ENCODE results near the gene NAA80. TPM values are rescaled to one million over a fixed set of nuclear protein-coding genes. Genes with fewer than 3 reads are reported as not detected.
A peak's percentile ranks its signal among the peaks of the same experiment; 100 is the strongest.

The NAA80 gene
- total RNA-seq, 2 donors from 2014 or later: 4.4 to 11.2 TPM

DNA sequence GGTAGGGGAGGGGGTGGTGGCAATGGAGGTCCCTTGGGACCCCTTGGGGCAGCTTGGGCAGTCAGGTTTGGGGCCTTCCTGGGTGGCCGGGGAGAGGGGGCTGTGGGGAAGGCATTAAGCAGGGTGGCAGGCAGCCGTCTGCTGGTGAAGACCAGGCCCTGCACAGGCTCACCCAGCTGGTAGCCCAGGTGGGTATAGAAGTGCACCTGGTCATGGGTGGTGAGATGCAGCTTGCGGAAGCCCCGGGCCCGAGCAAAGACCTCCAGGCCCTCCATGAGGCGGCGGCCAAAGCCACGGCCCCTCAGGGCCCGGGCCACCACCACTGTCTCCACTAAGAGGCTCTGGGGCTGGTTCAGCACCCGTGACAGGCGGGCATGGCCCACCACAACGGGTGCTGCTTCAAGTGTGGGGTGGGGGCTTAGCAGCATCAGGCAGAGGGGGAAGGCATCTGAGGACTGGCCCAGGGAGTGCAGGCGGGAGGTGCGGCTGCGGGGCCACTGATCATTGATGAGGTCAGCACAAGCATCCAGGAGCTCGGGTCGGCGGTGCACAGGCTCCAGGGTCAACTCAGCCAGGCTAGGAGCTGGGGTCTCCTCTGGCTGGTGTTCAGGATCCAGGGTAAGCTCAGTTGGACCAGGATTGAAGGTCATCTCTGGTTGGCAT, 2.4 kb downstream of the NAA80 start:
- WGBS, 2 donors: 90 to 95% methylated on average over 11 of the region's 18 CpGs
- no peaks in the 10 kb centered on the region for H3K36me3 ChIP-seq (replicated peaks in 1 of 2; ENCODE audit: insufficient read depth in 1 of 2, low read depth in 2 of 2)

DNA sequence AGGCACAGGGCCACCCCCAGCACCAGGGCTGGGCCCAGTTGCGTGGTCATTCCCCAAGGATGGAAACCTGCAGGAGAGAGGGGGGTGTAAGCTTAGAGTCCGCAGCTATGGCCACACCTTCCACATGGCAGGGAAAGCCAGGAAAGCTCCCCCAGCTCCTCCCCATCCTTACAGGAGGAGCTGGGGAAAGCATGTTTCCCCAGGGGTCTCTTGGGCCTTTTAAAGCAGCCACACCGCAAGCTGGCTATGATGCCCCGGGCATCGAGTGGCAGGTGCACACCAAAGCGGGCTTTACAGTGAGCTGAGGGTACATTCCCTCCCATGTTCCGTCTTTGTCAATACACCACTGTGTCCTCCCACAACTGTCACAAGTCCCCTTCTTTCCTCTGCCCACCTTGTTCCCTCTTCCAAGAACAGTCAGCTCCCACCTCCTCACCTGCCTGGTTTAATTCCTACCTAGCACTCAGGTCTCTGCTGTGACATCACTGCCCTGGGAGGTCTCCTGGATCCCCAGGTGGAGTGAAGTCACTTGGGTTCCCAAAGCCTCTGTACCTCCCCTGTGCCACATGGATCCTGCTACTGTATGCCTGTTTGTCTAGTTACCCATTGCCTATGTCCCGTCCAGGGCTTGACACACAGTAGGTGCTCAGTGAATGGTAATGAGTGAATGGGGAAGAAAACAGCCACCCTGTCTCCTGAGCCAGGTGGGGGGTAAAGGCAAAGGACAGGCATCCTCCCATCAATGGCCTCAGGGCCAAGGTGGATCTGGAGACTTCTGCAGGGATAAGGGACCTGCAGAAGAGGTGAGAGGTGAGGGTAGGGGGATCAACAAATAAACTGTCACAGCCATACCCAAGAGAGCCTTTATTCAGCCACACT, 3.4 kb downstream of the NAA80 start:
- H3K4me3 ChIP-seq: no peak overlapping the region

More for the DNA sequence above, 2.4 kb downstream of the NAA80 start:
- Histone ChIP-seq H3K9me3 (no peaks in the 10 kb centered on the region), H3K4me3 (no peak overlapping the region), H3K27me3 (no peaks in the 10 kb centered on the region), H3K27ac (no peak overlapping the region), H3K4me1 (peaks cover 51% of the 10 kb centered on the region)
- TF ChIP-seq, protein P1, sequence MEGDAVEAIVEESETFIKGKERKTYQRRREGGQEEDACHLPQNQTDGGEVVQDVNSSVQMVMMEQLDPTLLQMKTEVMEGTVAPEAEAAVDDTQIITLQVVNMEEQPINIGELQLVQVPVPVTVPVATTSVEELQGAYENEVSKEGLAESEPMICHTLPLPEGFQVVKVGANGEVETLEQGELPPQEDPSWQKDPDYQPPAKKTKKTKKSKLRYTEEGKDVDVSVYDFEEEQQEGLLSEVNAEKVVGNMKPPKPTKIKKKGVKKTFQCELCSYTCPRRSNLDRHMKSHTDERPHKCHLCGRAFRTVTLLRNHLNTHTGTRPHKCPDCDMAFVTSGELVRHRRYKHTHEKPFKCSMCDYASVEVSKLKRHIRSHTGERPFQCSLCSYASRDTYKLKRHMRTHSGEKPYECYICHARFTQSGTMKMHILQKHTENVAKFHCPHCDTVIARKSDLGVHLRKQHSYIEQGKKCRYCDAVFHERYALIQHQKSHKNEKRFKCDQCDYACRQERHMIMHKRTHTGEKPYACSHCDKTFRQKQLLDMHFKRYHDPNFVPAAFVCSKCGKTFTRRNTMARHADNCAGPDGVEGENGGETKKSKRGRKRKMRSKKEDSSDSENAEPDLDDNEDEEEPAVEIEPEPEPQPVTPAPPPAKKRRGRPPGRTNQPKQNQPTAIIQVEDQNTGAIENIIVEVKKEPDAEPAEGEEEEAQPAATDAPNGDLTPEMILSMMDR (IDR thresholded peaks at IDR 0.05): no peak
- no peak for TF ChIP-seq POLR2A (IDR thresholded peaks at IDR 0.05)
- ATAC-seq (no peak), DNase-seq (peak in 1 of 4 donors; percentile 4)
- intact Hi-C loops (cut with DNase I): no loop called here

DNA sequence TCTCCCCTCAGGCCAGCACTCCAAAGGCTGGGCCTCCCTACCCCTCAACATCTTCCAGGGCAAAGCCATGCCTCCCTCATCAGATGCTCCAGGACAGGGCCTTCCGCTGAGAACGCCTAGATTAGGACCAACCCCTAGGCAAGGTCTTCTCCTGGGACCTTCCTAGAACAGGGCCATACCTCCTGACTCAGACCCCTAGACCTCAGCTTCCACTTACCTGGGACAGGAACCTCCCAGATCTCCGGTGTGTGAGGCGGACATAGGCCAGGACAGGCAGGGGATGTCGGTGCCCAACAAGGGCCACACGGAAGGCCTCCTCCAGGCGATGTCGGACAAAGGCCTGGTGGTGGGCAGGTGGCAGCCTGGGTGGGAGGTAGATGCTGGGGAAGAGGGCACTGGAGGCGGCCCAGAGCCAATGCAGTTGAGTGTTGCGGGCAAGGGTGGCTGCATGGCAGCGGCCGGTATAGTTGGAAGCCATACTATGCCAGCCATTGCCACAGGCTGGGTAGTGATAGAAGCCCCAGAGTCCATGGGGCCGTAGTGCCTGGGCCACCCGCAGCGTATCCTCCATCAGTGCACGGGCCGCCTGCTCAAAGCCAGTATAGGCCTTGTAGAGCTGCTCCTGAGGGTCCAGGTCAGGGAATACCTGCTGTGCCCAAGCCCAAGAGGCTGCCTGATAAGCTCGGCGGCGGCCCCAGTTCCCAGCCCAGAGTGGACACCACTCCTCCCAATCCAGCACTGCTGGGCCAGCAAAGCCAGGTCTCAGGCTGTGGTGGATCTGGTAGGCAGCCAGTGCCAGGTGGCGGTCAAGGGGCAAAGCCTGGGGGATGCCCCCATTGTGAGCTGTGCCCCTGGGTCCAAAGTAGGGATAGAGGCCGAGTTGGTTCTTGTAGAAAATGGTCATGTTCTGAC, 4.5 kb downstream of the NAA80 start:
- peaks cover 48% of the 10 kb centered on the region for H3K4me1 ChIP-seq
- no peak overlapping the region for H3K4me3 ChIP-seq
- H3K9me3 ChIP-seq: no peaks in the 10 kb centered on the region
- DNase-seq (no peak), ATAC-seq (no peak)
- peaks cover 0 to 4% of the 10 kb centered on the region in 2 donors for H3K36me3 ChIP-seq (replicated peaks in 1 of 2; ENCODE audit: insufficient read depth in 1 of 2, low read depth in 2 of 2)
- H3K27me3 ChIP-seq: no peaks in the 10 kb centered on the region
- WGBS, 2 donors: 91% methylated on average over 10 to 22 of the region's 22 CpGs
- TF ChIP-seq, protein P1 (IDR thresholded peaks at IDR 0.05): no peak
- peak in 1 of 3 donors; percentile 12 for TF ChIP-seq POLR2A (IDR thresholded peaks at IDR 0.05)
- H3K27ac ChIP-seq: no peak overlapping the region
- intact Hi-C loops (cut with DNase I): no loop called here

More for the DNA sequence above, 3.4 kb downstream of the NAA80 start:
- H3K4me1 ChIP-seq: peaks cover 53% of the 10 kb centered on the region
- no peaks in the 10 kb centered on the region for H3K9me3 ChIP-seq
- H3K36me3 ChIP-seq (replicated peaks in 1 of 2; ENCODE audit: insufficient read depth in 1 of 2, low read depth in 2 of 2): no peaks in the 10 kb centered on the region
- DNase-seq (no peak), ATAC-seq (no peak)
- 90 to 91% methylated on average over 6 to 8 of the region's 8 CpGs for WGBS, 2 donors
- no peak overlapping the region for H3K27ac ChIP-seq
- intact Hi-C loops (cut with DNase I): no loop called here
- no peak for TF ChIP-seq POLR2A (IDR thresholded peaks at IDR 0.05)
- TF ChIP-seq, protein P1 (IDR thresholded peaks at IDR 0.05): no peak
- H3K27me3 ChIP-seq: no peaks in the 10 kb centered on the region

DNA sequence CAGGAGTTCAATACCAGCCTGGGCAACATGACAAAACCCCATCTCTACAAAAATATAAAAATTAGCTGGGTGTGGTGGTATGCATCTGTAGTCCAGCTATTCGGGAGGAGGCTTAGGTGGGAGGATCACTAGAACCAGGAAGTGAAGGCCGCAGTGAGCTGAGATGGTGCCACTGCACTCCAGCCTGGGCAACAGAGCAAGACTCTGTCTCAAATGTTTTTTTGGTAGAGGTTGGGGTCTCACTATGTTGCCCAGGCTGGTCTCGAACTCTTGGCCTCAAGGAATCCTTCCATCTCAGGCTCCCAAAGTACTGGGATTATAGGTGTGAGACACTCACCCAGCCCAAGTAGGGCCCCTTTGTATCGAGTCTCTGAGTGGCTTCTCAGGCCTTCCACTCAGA, 5.1 kb downstream of the NAA80 start:
- WGBS, 2 donors: 84 to 88% methylated on average over 3 to 4 of the region's 4 CpGs

More for the DNA sequence above, 5.1 kb downstream of the NAA80 start:
- TF ChIP-seq POLR2A (IDR thresholded peaks at IDR 0.05): no peak
- TF ChIP-seq, protein P1 (IDR thresholded peaks at IDR 0.05): no peak
- Histone ChIP-seq H3K4me1 (peaks cover 46% of the 10 kb centered on the region), H3K27me3 (no peaks in the 10 kb centered on the region), H3K4me3 (no peak overlapping the region), H3K27ac (peak overlapping the region in 2 of 4 donors; percentile 92 to 99), H3K36me3 (replicated peaks in 1 of 2; ENCODE audit: insufficient read depth in 1 of 2, low read depth in 2 of 2) (peaks cover 4 to 10% of the 10 kb centered on the region in 2 donors), H3K9me3 (no peaks in the 10 kb centered on the region)
- ATAC-seq: no peak
- no peak for DNase-seq
- intact Hi-C loops (cut with DNase I): no loop called here

Measured in body of pancreas (tissue), 4 donors.